GM19397 (cell line): ENCODE results near the gene ELOF1.
"Not testable (repeated sequence)": the region's sequence is repeated elsewhere in the genome, so short reads cannot be mapped to it uniquely, and the experiment has no call there.

Experiments
- ATAC-seq: cut with Tn5 transposase; IDR thresholded peaks from one replicate; pipeline ENCODE4 v1.9.1; 2021; ENCODE audit warnings: mild to moderate bottlenecking, moderate library complexity; ENCODE audit not compliant: unreplicated experiment

ELOF1 gene

DNA sequence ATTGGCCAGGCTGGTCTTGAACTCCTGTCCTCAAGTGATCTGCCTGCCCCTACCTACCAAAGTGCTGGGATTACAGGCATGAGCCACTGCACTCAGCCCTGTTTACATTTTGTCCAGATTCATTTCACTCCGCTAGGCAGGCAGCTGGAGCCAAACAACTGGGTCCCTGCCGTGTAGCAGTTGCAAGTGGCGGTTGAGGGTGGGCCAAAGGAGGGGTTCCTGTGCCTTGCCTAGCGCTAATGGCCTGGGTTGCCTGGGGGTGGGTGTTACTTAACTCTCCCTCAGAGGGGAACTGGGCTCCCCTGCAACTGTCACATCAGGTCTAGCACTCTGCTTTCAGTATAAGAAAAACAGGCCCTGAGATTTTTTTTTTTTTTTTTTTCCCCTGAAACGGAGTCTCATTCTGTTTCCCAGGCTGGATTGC lies 11.0 kb upstream of the ELOF1 start:
- ATAC-seq, result no peak

GRCh38 chr19:11566164-11566563 lies 7.1 kb upstream of the ELOF1 start:
- no peak for ATAC-seq

DNA sequence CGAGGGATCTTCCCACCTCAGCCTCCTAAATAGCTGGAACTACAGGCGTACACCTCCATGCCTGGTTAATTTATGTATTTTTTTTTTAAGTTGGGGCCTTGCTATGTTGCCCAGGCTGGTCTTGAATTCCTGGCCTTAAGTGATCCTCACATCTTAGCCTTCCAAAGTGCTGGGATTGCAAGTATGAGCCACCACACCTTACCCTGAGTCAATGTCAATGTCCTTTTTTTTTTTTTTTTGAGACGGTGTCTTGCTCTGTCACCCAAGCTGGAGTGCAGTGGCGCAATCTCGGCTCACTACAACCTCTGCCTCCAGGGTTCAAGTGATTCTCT lies 6.6 kb upstream of the ELOF1 start:
- ATAC-seq, result not testable (repeated sequence)

GRCh38 chr19:11564082-11564807 lies 5.2 kb upstream of the ELOF1 start:
- not testable (repeated sequence) for ATAC-seq

- ATAC-seq, result no peak
These were observed 4.5 kb upstream of the ELOF1 start for GRCh38 chr19:11563532-11563931.

DNA sequence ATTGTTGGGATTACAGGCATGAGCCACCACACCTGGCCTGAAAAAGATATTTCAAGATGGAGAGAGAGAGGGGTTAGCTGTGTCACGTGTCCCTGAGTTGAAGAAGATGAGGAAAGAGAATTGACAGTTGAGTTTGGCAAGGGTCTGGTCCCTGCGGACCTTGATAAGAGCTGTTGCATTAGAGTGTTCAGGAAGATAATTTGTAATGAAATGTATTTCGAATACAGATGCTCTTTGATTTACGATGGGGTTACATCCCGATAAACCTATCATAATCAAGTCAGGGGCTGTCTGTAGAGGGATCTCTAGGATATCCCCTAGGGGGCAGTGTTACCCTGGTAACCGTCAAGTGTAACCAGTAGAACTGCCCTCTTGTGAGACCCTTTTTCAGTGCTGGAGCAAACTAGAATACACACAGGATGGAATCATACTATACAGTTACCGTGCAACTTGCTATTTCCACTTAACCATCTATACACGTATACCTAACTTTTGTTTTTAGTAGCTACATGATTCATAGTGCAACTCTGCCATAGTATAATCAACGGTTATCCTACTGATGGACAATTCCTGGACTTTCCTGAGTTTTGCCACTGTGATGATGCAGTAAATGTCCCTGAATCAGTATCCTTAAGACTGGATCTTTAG lies 1.5 kb upstream of the ELOF1 start:
- no peak for ATAC-seq

GRCh38 chr19:11556634-11557420 lies 2.2 kb downstream of the ELOF1 start:
- ATAC-seq, result no peak

DNA sequence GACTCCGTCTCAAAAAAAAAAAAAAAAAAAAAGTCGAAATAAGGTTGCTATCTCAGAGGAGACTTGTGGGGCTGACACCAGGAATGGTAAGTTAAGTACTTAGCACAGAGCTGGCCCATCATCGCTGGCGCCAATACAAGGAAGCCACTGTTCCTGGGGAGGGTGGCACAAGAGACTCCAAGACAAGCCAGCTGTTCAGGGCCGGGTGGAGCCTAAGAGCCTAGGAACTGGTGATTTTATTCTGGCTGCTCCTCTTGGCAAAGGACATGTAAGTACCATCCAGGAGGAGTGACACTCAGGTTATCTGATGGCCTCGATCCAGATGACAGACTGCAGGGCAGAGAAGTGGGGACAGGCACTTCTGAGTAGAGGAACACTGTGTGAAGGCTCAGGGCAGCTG lies 3.8 kb downstream of the ELOF1 start:
- ATAC-seq, result no peak

DNA sequence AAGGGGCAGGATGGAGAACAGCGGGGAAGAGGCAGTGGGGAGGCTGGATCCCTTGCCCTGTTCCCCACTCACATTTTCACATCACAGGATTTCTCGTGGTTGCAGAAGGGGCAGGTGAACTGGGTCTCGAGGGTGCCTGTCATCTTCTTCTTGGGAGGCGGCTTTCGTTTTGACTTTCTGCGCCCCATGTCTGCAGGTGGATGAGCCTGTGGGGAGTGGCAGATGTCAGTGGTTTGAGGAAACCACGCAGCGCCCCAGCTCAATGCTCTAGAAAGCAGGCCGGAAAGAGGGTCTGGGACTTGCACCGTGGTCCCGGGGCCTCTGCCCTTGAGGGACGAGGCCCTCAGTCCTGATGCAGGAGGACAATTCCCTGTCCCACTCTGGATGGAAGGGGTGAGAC lies 4.9 kb downstream of the ELOF1 start:
- no peak for ATAC-seq

DNA sequence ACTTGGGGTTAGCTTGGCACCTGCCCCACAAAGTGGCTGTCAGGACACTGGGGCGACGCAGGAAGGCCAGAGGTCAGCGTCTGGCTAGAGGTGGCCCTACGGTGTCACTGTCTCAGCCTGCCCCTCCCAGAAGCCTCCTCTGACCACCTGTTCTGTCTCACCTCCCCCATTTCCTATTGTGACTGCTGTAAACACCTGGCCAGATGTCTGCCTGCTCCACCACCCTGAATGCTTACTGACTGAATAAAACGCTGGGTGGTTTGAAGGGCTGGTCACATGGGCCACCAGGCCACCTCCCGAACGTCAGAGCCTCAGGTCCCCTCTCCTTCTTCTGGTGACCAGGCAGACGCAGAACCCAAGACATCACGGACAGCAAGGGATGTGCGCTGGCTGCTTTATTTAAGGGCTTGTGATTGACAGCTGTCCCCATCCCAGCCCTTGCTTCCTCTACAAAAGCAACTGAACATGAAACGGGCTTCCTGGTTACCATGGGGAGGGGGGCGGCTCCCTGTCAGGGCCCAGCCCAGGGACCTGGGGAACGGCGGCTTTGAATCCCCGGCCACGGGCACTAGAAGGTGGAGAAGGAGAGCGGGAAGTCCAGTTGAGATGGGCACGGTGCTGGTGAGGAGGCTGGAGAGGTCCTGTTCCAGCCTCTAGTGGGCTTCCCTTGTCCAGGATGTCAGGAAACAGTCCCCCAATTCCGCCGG lies 6.2 kb downstream of the ELOF1 start:
- ATAC-seq, result no peak

DNA sequence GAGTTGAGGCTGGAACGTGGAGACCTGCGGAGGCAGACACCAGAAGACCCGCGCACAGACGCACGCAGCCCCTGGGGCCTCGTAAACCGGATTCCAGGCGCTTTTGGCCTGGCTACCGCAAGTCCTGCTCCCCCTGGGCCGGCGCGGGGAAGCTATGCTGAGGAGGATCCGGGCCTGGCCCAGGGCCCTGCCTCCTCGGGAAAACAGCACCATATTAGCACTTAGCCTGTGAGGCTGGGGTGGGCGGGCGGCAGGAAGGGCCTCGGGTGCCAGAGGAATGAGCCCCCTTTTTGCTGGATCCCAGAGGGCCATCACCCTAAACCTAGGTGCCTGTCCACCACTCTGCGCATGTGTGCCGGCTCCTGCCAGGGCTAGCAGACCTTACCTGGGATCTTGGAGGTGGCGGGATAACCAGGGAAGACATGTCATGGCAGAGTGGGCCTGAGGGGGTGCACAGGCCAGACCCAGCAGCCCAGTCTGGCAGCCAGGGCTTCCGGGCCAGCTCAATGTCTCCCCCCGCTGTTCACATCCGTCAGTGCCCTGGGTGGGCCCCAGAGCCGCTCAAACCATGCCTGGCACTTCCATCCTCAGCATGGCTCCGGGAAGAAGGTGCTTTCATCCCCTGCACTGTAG lies 7.3 kb downstream of the ELOF1 start:
- no peak for ATAC-seq

DNA sequence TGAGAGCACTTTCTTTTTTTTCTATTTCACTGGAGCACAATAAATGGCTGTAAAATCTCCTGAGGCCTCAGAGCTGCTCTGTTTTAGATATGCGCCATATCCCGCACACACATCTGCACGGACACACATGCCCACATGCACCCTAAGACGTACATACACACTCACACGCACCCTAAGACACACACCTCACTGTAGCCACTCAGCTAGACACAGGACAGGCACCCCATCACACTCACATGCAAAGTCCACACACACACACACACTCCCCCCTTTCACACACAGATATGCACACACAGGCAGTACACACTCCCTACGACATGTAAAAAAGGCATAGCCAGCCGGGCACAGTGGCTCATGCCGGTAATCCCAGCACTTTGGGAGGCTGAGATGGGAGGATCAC lies 8.8 kb downstream of the ELOF1 start:
- ATAC-seq, result no peak

GRCh38 chr19:11549386-11549953 lies 9.6 kb downstream of the ELOF1 start:
- ATAC-seq, result no peak

- ATAC-seq, result no peak
These were observed 10.9 kb downstream of the ELOF1 start for GRCh38 chr19:11547929-11548700.

- ATAC-seq, result no peak
These were observed 17.8 kb downstream of the ELOF1 start for GRCh38 chr19:11541238-11541637.

- no peak for ATAC-seq
These were observed 18.4 kb downstream of the ELOF1 start for GRCh38 chr19:11540645-11541044.

DNA sequence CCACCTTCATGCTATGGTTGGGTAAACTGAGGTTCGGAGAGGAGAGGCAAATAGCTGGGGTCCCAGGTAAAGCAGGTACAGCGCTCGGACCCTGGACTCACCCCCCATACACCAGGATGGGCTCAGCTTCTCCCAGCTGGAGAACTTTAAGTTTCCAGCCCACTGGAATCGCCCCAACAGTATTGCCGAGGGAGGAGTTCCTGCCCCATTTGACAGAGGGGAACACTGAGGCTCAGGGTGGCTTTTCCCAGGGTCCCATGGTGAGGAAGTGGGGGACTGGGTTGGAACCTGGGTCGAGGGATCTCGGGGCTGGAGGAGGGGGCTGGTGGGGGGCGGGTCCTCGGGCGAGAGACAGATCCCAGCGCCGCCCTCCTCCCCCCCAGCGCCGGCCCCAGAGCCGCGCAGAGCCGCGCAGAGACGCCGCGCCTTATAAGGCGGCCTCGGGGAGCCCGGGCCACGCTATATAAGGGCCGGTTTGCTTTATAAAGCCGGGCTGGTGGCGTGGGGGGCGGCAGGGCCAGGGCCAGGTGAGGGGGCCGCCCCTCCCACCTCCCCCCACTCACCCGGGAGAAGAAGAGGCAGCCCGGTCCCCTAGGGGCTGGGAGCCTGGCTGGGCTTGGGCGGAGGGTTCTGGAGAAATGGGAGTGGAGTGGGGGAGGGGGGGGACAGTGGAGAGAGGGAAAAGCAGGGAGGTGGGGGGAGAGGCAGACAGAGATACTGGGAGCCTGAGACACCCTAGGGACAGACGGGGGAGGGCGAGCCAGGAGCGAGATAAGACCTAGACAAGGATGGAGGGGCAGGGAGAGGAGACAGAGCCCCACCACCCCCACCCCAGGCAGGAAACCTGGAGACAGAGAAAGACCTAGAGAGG lies 19.3 kb downstream of the ELOF1 start:
- ATAC-seq, result no peak

DNA sequence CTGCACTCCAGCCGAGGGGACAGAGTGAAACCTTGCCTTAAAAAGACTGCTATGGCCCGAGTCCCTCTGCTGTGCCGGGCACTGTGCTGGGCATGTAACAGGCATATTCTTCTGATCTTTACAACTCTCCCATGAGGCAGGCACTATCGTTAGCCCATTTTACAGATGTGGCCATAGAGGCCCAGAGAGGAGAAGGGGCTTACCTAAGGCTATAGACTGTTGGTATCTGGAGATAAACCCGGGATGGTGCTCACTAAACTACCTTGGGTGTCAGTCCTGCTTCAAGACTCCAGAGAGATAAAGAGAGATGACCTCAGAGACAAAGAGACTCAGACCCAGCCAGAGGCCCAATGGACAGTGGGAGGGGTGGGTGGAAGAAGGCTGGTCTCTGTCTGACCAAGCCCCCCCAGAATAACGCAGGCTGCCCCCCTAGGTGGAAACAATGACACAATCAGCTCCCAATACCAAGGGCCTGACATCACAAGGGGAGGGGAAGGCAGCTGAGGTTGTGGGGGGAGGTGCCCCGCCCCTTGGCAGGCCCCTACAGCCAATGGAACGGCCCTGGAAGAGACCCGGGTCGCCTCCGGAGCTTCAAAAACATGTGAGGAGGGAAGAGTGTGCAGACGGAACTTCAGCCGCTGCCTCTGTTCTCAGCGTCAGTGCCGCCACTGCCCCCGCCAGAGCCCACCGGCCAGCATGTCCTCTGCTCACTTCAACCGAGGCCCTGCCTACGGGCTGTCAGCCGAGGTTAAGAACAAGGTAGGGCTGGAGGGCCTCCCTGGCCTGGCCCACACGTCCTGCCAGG lies 20.6 kb downstream of the ELOF1 start, which contains the start of gene CNN1:
CNN1 (plus strand) TSS at position 620 of the 805 bp plus-strand sequence; CDS start at position 697, 77 bp downstream.
- ATAC-seq, result no peak
